Measurements from ENCODE around the gene DUSP15. TPM values are rescaled to one million over a fixed set of nuclear protein-coding genes. Genes with fewer than 3 reads are reported as not detected.

DUSP15 gene
- total and polyA plus RNA-seq, 2 of the 4 experiments (the other 2 are of a cell fraction): not detected

DNA sequence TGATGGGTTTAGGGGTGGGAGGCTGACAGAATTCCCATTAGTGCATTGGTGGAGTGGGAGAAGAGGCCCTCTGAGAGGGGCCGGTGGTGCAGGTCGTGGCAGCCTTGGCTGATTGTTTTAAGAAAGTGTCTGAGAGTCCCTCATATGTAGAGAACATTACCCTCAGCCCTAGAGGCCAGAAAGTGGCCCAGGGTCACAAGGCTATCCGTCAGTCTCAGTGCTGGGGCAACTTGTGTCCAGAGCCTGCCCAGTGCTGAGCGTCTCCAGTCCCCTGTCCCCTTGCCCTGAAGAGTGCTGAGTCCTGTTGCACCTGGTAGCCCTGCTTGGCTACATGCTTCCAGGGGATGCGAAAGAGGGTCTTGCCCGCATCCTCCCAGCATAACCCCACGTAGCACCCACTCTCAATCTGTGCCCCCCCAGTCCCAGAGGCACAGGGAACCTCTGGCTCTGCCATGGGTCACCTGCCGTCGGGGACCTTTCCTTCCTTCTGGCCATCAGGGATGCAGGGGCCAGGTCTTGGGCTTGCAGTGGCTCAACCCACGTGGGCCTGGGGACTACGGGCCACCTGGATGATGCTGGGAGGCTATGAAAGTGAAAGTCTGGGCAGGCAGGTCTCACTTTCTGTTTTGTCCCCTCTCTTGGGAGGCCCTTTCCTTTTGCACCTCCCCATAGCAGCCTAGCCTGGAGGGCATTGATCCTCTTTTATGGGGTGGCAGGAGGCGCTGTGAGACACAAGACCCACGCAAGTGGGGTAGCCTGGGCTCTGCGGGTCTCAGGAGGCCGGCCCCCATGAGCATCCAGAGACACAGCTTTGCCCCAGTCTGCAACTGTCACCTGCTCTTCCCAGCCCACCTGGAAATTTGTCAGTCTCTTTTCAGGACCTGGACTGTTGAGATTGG, 12.2 kb downstream of the DUSP15 start:
- no peaks in the 10 kb centered on the region for H3K79me1 ChIP-seq (ENCODE audit: low read depth in 1 of 2, low read length in 2 of 2)
- no peak overlapping the region for H4K8ac ChIP-seq (ENCODE audit: low read depth in 2 of 2, low read length in 2 of 2)
- H3K9me1 ChIP-seq (ENCODE audit: insufficient read depth, low read length): no peaks in the 10 kb centered on the region
- H3K4ac ChIP-seq (ENCODE audit: low read depth, low read length): no peak overlapping the region
- dilution Hi-C loops (cut with HindIII; ENCODE audit: low sequenced_read_pairs, unreplicated experiment): no loop called here
- H2BK20ac ChIP-seq (ENCODE audit: low read depth, low read length): no peak overlapping the region
- no TSS peak for BruUV-seq (replicated peaks)
- H3K27ac ChIP-seq (ENCODE audit: insufficient read depth, low read length): no peak overlapping the region
- H2BK15ac ChIP-seq (ENCODE audit: low read depth, low read length): no peak overlapping the region
- no peak overlapping the region for H3K4me3 ChIP-seq (ENCODE audit: insufficient read depth, low read depth, low read length)
- H2BK5ac ChIP-seq (ENCODE audit: low read depth, low read length, poor library complexity, severe bottlenecking): no peak overlapping the region
- in situ Hi-C loops (cut with MboI; ENCODE audit: low sequenced_read_pairs): loop anchor here (10.0 kb wide), 1 partner anchor 97 kb away; the partner anchor contains the start of gene PDRG1
- no peak overlapping the region for H3K23ac ChIP-seq (ENCODE audit: low read depth, low read length)
- peaks cover 2% of the 10 kb centered on the region; the same call in 1 of the 2 replicates for H3K4me1 ChIP-seq (ENCODE audit: control insufficient read depth, insufficient read depth, low read length)
- no peak overlapping the region for H2BK120ac ChIP-seq (ENCODE audit: low read depth, low read length)
- WGBS, 2 experiments (ENCODE audit: extremely low coverage in 2 of 2, insufficient read length in 1 of 2): 63% methylated on average over 4 of the region's 15 CpGs; no CpG with 5 or more reads in 1 of the 2 experiments
- no peaks in the 10 kb centered on the region for H3K9me3 ChIP-seq (ENCODE audit: control insufficient read depth, insufficient read depth, low read length)
- ChIA-PET POLR2A (ENCODE audit: unreplicated experiment) (no interaction called here), CTCF (no interaction called here)
- no peak overlapping the region for H4K5ac ChIP-seq (ENCODE audit: low read depth, low read length)
- no peak overlapping the region for H2AK5ac ChIP-seq (ENCODE audit: low read depth, low read length)
- no peak overlapping the region for H2AK9ac ChIP-seq (replicated peaks; ENCODE audit: low read depth, low read length, poor library complexity)
- H4K91ac ChIP-seq (ENCODE audit: insufficient read depth, low read depth, low read length): no peak overlapping the region
- ATAC-seq (ENCODE audit: low read depth): no peak
- no peak overlapping the region for H3K9ac ChIP-seq (ENCODE audit: low read depth, low read length)
- H3K14ac ChIP-seq (replicated peaks; ENCODE audit: low read depth, low read length): no peak overlapping the region
- TF ChIP-seq SMC3 (IDR thresholded peaks at IDR 0.05; ENCODE audit: low read depth, low read length) (no peak), RAD21 (IDR thresholded peaks at IDR 0.05; ENCODE audit: low read length) (no peak), MXI1 (IDR thresholded peaks at IDR 0.05; ENCODE audit: borderline replicate concordance, low read depth, low read length) (no peak), FOS (IDR thresholded peaks at IDR 0.05; ENCODE audit: low read depth, low read length) (no peak)
- TF ChIP-seq, protein P1, sequence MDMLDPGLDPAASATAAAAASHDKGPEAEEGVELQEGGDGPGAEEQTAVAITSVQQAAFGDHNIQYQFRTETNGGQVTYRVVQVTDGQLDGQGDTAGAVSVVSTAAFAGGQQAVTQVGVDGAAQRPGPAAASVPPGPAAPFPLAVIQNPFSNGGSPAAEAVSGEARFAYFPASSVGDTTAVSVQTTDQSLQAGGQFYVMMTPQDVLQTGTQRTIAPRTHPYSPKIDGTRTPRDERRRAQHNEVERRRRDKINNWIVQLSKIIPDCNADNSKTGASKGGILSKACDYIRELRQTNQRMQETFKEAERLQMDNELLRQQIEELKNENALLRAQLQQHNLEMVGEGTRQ (IDR thresholded peaks at IDR 0.05; ENCODE audit: low read depth, low read length): no peak
- no peak overlapping the region for H3K56ac ChIP-seq (ENCODE audit: extremely low read depth, insufficient read depth, low read length)
- H4K20me1 ChIP-seq (ENCODE audit: insufficient read depth, low read length): no peaks in the 10 kb centered on the region
- peaks cover 87% of the 10 kb centered on the region for H3K27me3 ChIP-seq (ENCODE audit: control insufficient read depth, insufficient read depth, low read length)
- H3K4me2 ChIP-seq (ENCODE audit: low read depth, low read length): no peak overlapping the region
- intact Hi-C loops (cut with micrococcal nuclease): no loop called here
- no peak overlapping the region for H3K18ac ChIP-seq (ENCODE audit: low read depth, low read length)
- no peak overlapping the region for H2AFZ ChIP-seq (replicated peaks; ENCODE audit: low read length, poor library complexity)
- DNase-seq: no peak
- H3K36me3 ChIP-seq (ENCODE audit: control insufficient read depth, insufficient read depth, low read length): no peaks in the 10 kb centered on the region
